ENCODE data around the gene DHCR7.

GRCh38 chr11:71420455-71421241 is 27.5 kb downstream of the DHCR7 start:
- TF ChIP-seq CTCF (conservative IDR thresholded peaks at IDR 0.05 in 1 of 2, IDR thresholded peaks at IDR 0.05 in 1 of 2; ENCODE audit: low read depth in 1 of 2, low read length in 2 of 2): peak; percentile 70 to 76
- TF ChIP-seq EZH2 (IDR thresholded peaks at IDR 0.05; ENCODE audit: low read length, missing control alignments): no peak

All from fibroblast of lung (primary cell).